ENCODE data around the gene DPYD.

DNA sequence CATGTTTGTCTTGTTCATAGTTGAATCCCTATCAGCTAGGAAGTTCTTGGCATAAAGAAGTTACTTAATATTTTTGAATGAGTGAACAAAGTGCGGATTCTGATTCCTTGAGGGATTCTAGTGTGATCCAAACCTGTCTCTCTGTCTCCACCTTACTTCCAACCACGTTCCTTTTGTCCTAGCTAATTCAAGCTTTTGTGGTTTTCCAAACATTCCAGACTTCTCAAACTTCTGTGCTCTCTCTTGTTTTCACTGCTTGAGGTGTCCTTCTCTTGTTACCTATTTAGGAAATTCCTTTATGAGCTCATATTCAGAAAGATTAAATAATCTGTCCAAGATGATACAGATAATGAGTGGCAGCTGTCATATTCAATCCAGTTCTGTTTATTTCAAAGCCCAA is 846.1 kb downstream of the DPYD start:
- no peak for TF ChIP-seq CBFB (CRISPR knock-in tag; IDR thresholded peaks at IDR 0.05; ENCODE audit: low read depth)
- TF ChIP-seq, protein P1, sequence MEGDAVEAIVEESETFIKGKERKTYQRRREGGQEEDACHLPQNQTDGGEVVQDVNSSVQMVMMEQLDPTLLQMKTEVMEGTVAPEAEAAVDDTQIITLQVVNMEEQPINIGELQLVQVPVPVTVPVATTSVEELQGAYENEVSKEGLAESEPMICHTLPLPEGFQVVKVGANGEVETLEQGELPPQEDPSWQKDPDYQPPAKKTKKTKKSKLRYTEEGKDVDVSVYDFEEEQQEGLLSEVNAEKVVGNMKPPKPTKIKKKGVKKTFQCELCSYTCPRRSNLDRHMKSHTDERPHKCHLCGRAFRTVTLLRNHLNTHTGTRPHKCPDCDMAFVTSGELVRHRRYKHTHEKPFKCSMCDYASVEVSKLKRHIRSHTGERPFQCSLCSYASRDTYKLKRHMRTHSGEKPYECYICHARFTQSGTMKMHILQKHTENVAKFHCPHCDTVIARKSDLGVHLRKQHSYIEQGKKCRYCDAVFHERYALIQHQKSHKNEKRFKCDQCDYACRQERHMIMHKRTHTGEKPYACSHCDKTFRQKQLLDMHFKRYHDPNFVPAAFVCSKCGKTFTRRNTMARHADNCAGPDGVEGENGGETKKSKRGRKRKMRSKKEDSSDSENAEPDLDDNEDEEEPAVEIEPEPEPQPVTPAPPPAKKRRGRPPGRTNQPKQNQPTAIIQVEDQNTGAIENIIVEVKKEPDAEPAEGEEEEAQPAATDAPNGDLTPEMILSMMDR (IDR thresholded peaks at IDR 0.05): no peak
- no peak for TF ChIP-seq SP1 (CRISPR knock-in tag; conservative IDR thresholded peaks at IDR 0.05)
- no peak for TF ChIP-seq MYBL2 (CRISPR knock-in tag; IDR thresholded peaks at IDR 0.05)
- TF ChIP-seq, protein P2, sequence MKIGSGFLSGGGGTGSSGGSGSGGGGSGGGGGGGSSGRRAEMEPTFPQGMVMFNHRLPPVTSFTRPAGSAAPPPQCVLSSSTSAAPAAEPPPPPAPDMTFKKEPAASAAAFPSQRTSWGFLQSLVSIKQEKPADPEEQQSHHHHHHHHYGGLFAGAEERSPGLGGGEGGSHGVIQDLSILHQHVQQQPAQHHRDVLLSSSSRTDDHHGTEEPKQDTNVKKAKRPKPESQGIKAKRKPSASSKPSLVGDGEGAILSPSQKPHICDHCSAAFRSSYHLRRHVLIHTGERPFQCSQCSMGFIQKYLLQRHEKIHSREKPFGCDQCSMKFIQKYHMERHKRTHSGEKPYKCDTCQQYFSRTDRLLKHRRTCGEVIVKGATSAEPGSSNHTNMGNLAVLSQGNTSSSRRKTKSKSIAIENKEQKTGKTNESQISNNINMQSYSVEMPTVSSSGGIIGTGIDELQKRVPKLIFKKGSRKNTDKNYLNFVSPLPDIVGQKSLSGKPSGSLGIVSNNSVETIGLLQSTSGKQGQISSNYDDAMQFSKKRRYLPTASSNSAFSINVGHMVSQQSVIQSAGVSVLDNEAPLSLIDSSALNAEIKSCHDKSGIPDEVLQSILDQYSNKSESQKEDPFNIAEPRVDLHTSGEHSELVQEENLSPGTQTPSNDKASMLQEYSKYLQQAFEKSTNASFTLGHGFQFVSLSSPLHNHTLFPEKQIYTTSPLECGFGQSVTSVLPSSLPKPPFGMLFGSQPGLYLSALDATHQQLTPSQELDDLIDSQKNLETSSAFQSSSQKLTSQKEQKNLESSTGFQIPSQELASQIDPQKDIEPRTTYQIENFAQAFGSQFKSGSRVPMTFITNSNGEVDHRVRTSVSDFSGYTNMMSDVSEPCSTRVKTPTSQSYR (CRISPR knock-in tag; IDR thresholded peaks at IDR 0.05): no peak
- TF ChIP-seq EMX1 (CRISPR knock-in tag; IDR thresholded peaks at IDR 0.05): no peak
- TF ChIP-seq, protein P3, sequence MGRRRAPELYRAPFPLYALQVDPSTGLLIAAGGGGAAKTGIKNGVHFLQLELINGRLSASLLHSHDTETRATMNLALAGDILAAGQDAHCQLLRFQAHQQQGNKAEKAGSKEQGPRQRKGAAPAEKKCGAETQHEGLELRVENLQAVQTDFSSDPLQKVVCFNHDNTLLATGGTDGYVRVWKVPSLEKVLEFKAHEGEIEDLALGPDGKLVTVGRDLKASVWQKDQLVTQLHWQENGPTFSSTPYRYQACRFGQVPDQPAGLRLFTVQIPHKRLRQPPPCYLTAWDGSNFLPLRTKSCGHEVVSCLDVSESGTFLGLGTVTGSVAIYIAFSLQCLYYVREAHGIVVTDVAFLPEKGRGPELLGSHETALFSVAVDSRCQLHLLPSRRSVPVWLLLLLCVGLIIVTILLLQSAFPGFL (CRISPR knock-in tag; IDR thresholded peaks at IDR 0.05; ENCODE audit: borderline replicate concordance): no peak
- no peak for TF ChIP-seq ZNF232 (CRISPR knock-in tag; IDR thresholded peaks at IDR 0.05)
- TF ChIP-seq, protein P4, sequence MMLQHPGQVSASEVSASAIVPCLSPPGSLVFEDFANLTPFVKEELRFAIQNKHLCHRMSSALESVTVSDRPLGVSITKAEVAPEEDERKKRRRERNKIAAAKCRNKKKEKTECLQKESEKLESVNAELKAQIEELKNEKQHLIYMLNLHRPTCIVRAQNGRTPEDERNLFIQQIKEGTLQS (CRISPR knock-in tag; conservative IDR thresholded peaks at IDR 0.05): no peak
- TF ChIP-seq MXD4 (CRISPR knock-in tag; IDR thresholded peaks at IDR 0.05; ENCODE audit: borderline replicate concordance): no peak
- TF ChIP-seq, protein P5, sequence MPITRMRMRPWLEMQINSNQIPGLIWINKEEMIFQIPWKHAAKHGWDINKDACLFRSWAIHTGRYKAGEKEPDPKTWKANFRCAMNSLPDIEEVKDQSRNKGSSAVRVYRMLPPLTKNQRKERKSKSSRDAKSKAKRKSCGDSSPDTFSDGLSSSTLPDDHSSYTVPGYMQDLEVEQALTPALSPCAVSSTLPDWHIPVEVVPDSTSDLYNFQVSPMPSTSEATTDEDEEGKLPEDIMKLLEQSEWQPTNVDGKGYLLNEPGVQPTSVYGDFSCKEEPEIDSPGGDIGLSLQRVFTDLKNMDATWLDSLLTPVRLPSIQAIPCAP (CRISPR knock-in tag; IDR thresholded peaks at IDR 0.05): no peak
- TF ChIP-seq, protein P6, sequence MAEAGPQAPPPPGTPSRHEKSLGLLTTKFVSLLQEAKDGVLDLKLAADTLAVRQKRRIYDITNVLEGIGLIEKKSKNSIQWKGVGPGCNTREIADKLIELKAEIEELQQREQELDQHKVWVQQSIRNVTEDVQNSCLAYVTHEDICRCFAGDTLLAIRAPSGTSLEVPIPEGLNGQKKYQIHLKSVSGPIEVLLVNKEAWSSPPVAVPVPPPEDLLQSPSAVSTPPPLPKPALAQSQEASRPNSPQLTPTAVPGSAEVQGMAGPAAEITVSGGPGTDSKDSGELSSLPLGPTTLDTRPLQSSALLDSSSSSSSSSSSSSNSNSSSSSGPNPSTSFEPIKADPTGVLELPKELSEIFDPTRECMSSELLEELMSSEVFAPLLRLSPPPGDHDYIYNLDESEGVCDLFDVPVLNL (CRISPR knock-in tag; IDR thresholded peaks at IDR 0.05; ENCODE audit: borderline replicate concordance, low read depth): no peak
- TF ChIP-seq, protein P7, sequence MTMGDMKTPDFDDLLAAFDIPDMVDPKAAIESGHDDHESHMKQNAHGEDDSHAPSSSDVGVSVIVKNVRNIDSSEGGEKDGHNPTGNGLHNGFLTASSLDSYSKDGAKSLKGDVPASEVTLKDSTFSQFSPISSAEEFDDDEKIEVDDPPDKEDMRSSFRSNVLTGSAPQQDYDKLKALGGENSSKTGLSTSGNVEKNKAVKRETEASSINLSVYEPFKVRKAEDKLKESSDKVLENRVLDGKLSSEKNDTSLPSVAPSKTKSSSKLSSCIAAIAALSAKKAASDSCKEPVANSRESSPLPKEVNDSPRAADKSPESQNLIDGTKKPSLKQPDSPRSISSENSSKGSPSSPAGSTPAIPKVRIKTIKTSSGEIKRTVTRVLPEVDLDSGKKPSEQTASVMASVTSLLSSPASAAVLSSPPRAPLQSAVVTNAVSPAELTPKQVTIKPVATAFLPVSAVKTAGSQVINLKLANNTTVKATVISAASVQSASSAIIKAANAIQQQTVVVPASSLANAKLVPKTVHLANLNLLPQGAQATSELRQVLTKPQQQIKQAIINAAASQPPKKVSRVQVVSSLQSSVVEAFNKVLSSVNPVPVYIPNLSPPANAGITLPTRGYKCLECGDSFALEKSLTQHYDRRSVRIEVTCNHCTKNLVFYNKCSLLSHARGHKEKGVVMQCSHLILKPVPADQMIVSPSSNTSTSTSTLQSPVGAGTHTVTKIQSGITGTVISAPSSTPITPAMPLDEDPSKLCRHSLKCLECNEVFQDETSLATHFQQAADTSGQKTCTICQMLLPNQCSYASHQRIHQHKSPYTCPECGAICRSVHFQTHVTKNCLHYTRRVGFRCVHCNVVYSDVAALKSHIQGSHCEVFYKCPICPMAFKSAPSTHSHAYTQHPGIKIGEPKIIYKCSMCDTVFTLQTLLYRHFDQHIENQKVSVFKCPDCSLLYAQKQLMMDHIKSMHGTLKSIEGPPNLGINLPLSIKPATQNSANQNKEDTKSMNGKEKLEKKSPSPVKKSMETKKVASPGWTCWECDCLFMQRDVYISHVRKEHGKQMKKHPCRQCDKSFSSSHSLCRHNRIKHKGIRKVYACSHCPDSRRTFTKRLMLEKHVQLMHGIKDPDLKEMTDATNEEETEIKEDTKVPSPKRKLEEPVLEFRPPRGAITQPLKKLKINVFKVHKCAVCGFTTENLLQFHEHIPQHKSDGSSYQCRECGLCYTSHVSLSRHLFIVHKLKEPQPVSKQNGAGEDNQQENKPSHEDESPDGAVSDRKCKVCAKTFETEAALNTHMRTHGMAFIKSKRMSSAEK (CRISPR knock-in tag; IDR thresholded peaks at IDR 0.05; ENCODE audit: borderline replicate concordance): no peak
- TF ChIP-seq ZNF416 (CRISPR knock-in tag; IDR thresholded peaks at IDR 0.05): no peak

Data from WTC11 (cell line).